Neural cell (in vitro differentiated cells): ENCODE results near the gene ATP5ME. TPM values are rescaled to one million over a fixed set of nuclear protein-coding genes. Genes with fewer than 3 reads are reported as not detected.

ENCODE experiments used
- H2AFZ ChIP-seq: fragments of 200-600, 300-800 bp; sonication (generic), shearing (Covaris generic); 2 replicates; pipeline ENCODE4 v1.6.0; 2014; ENCODE audit warnings: low read depth, mild to moderate bottlenecking, antibody characterized with exemption, low read length, moderate library complexity
- H3F3A ChIP-seq: fragments of 200-600 bp; shearing (Covaris generic); 2 replicates; pipeline ENCODE4 v1.6.1; 2016; ENCODE audit warnings: mild to moderate bottlenecking, moderate library complexity, mixed read lengths, antibody characterized with exemption, low read length; ENCODE audit not compliant: insufficient read depth, poor library complexity, severe bottlenecking
- H3K27ac ChIP-seq: fragments of 200-600, 300-800 bp; sonication (generic), shearing (Covaris generic); 2 replicates; pipeline ENCODE4 v1.5.1; 2014; ENCODE audit warnings: mild to moderate bottlenecking, low read length, moderate library complexity
- H3K27me3 ChIP-seq: fragments of 300-800, 200-600 bp; sonication (generic), shearing (Covaris generic); 2 replicates; pipeline ENCODE4 v1.6.0; 2014; ENCODE audit warnings: mild to moderate bottlenecking, low read depth, low read length, moderate library complexity; ENCODE audit not compliant: insufficient read depth
- H3K36me3 ChIP-seq: fragments of 300-800, 200-600 bp; sonication (generic), shearing (Covaris generic); 2 replicates; pipeline ENCODE4 v1.5.1; 2014; ENCODE audit warnings: mild to moderate bottlenecking, antibody characterized with exemption, low read length, moderate library complexity; ENCODE audit not compliant: insufficient read depth
- H3K4me2 ChIP-seq: fragments of 300-800, 200-600 bp; sonication (generic), shearing (Covaris generic); 2 replicates; pipeline ENCODE4 v1.6.0; 2014; ENCODE audit warnings: mild to moderate bottlenecking, low read length
- H3K4me3 ChIP-seq: fragments of 300-800, 200-600 bp; sonication (generic), shearing (Covaris generic); 2 replicates; pipeline ENCODE4 v1.5.1; 2014; ENCODE audit warnings: mild to moderate bottlenecking, low read length, moderate library complexity
- H3K79me2 ChIP-seq: fragments of 200-600 bp; shearing (Covaris generic); replicated peaks from 2 replicates; pipeline ENCODE4 v1.6.0; 2014; ENCODE audit warnings: mild to moderate bottlenecking, low read length, moderate library complexity; ENCODE audit not compliant: insufficient read depth
- H3K9ac ChIP-seq: fragments of 300-800, 200-600 bp; sonication (generic), shearing (Covaris generic); 2 replicates; pipeline ENCODE4 v1.6.1; 2016; ENCODE audit warnings: mild to moderate bottlenecking, low read length, mixed read lengths
- H3K9me2 ChIP-seq: fragments of 200-600 bp; shearing (Covaris generic); 2 replicates; pipeline ENCODE4 v1.6.1; 2016; ENCODE audit warnings: mild to moderate bottlenecking, low read length, mixed read lengths; ENCODE audit not compliant: insufficient read depth
- H3K9me3 ChIP-seq: fragments of 200-600, 300-800 bp; sonication (generic), shearing (Covaris generic); 2 replicates; pipeline ENCODE4 v1.6.1; 2016; ENCODE audit warnings: mild to moderate bottlenecking, mixed run types, low read length, moderate library complexity, mixed read lengths
- H4K20me1 ChIP-seq: fragments of 200-600 bp; shearing (Covaris generic); 2 replicates; pipeline ENCODE4 v1.6.1; 2016; ENCODE audit warnings: mild to moderate bottlenecking, mixed run types; ENCODE audit not compliant: insufficient read depth
- EZH2 ChIP-seq: fragments of 200-600, 300-800 bp; shearing (Covaris generic), sonication (generic); IDR thresholded peaks from 2 replicates; pipeline ENCODE4 v1.6.1; 2014; ENCODE audit warnings: antibody characterized with exemption, low read length, borderline replicate concordance, mild to moderate bottlenecking; ENCODE audit not compliant: insufficient read depth, poor library complexity, severe bottlenecking
- POLR2AphosphoS5 ChIP-seq: IDR thresholded peaks from 2 replicates; pipeline ENCODE4 v1.6.1; 2012
- RAD21 ChIP-seq: fragments of 450-650 bp; conservative IDR thresholded peaks from 2 replicates; pipeline ENCODE4 v1.6.1; 2014; ENCODE audit warnings: antibody characterized with exemption, mild to moderate bottlenecking, moderate library complexity
- SMC3 ChIP-seq: fragments of 450-650 bp; conservative IDR thresholded peaks from 2 replicates; pipeline ENCODE4 v1.6.1; 2014; ENCODE audit warnings: antibody characterized with exemption, mild to moderate bottlenecking, moderate library complexity; ENCODE audit not compliant: poor library complexity
- polyA plus RNA-seq: library from polyadenylated mRNA; depleted of rRNA; stranded (reverse); fragments of >200 nt; gene quantifications from 2 replicates; pipeline ENCODE4 v1.2.3, GENCODE V29; 2014
- TF ChIP-seq, protein P1 (sequence below): fragments of 450-650 bp; IDR thresholded peaks from 2 replicates; pipeline ENCODE4 v1.5.1; 2014; ENCODE audit warnings: antibody characterized with exemption, mild to moderate bottlenecking, moderate library complexity; ENCODE audit not compliant: poor library complexity, severe bottlenecking
- TF ChIP-seq, protein P2 (sequence below): IDR thresholded peaks from 2 replicates; pipeline ENCODE4 v1.6.1; 2012; ENCODE audit warnings: borderline replicate concordance

ATP5ME gene
- polyA plus RNA-seq, 1 donor from 2014 or later = 156 TPM

DNA sequence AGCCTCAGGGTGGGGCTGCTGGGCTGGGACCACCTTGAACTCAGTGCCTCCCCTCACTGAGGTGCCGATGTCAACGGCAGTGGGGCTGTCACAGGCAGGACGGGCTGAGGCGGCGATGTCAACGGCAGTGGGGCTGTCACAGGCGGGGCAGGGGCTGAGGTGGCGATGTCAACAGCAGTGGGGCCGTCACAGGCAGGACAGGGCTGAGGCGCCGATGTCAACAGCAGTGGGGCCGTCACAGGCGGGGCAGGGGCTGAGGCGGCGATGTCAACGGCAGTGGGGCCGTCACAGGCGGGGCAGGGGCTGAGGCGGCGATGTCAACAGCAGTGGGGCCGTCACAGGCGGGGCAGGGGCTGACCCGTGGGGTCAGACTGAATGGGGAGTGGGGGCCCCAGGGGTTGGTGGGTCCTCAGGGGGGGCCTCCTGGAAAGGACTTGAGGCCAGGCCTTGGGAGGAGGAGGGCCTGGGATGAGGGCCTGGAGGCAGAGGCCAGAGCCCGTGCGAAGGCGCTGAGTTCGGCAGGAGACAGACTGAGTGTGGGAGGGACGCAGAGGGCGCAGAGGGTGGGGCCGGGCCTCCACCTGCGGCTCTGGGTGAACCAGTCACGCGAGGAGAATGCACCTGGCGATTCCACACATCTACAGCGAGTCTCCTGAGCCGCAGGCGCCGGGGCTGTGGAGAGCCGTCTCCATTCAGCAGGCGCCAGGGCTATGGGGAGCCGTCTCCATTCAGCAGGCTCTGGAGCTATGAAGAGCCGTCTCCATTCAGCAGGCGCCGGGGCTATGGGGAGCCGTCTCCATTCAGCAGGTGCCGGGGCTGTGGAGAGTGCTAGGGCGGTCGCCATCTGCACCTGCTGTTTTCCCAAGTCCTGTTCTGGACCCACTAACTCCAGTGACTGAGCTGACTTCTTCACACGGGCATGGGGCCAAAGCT lies 22.9 kb downstream of the ATP5ME start:
- no peak overlapping the region for H3K4me3 ChIP-seq
- no peaks in the 10 kb centered on the region for H3K36me3 ChIP-seq
- TF ChIP-seq POLR2AphosphoS5 (no peak), RAD21 (no peak), EZH2 (no peak), SMC3 (no peak)
- TF ChIP-seq, protein P1, sequence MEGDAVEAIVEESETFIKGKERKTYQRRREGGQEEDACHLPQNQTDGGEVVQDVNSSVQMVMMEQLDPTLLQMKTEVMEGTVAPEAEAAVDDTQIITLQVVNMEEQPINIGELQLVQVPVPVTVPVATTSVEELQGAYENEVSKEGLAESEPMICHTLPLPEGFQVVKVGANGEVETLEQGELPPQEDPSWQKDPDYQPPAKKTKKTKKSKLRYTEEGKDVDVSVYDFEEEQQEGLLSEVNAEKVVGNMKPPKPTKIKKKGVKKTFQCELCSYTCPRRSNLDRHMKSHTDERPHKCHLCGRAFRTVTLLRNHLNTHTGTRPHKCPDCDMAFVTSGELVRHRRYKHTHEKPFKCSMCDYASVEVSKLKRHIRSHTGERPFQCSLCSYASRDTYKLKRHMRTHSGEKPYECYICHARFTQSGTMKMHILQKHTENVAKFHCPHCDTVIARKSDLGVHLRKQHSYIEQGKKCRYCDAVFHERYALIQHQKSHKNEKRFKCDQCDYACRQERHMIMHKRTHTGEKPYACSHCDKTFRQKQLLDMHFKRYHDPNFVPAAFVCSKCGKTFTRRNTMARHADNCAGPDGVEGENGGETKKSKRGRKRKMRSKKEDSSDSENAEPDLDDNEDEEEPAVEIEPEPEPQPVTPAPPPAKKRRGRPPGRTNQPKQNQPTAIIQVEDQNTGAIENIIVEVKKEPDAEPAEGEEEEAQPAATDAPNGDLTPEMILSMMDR = no peak
- TF ChIP-seq, protein P2, sequence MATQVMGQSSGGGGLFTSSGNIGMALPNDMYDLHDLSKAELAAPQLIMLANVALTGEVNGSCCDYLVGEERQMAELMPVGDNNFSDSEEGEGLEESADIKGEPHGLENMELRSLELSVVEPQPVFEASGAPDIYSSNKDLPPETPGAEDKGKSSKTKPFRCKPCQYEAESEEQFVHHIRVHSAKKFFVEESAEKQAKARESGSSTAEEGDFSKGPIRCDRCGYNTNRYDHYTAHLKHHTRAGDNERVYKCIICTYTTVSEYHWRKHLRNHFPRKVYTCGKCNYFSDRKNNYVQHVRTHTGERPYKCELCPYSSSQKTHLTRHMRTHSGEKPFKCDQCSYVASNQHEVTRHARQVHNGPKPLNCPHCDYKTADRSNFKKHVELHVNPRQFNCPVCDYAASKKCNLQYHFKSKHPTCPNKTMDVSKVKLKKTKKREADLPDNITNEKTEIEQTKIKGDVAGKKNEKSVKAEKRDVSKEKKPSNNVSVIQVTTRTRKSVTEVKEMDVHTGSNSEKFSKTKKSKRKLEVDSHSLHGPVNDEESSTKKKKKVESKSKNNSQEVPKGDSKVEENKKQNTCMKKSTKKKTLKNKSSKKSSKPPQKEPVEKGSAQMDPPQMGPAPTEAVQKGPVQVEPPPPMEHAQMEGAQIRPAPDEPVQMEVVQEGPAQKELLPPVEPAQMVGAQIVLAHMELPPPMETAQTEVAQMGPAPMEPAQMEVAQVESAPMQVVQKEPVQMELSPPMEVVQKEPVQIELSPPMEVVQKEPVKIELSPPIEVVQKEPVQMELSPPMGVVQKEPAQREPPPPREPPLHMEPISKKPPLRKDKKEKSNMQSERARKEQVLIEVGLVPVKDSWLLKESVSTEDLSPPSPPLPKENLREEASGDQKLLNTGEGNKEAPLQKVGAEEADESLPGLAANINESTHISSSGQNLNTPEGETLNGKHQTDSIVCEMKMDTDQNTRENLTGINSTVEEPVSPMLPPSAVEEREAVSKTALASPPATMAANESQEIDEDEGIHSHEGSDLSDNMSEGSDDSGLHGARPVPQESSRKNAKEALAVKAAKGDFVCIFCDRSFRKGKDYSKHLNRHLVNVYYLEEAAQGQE = no peak
- H4K20me1 ChIP-seq = no peaks in the 10 kb centered on the region
- no peak overlapping the region for H2AFZ ChIP-seq
- H3K4me2 ChIP-seq = no peak overlapping the region
- H3K9me2 ChIP-seq = no peaks in the 10 kb centered on the region
- no peak overlapping the region for H3K27ac ChIP-seq
- H3K9ac ChIP-seq = no peak overlapping the region
- H3K9me3 ChIP-seq = no peaks in the 10 kb centered on the region
- H3F3A ChIP-seq = no peaks in the 10 kb centered on the region
- no peaks in the 10 kb centered on the region for H3K79me2 ChIP-seq
- H3K27me3 ChIP-seq = no peaks in the 10 kb centered on the region

DNA sequence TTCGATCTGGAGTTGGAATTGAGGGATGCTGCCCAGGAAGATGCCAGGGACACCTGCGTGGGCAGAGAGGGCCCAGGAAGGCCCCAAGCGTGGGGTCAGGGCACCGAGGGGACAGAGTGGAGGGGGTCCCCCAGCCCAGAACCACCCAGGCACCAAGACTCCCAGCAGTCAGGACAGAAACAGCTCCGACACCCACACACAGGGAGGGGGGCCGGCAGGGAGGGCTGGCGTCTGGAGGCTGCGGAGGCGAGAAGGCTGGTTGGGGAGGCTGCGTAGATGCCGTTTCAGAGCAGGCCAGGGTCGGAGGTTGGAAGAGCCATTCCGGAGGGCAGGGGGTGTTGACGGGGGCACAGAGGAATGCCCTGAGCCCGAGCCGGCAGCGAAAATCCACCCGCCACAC lies 23.6 kb downstream of the ATP5ME start:
- Histone ChIP-seq H3K36me3 (no peaks in the 10 kb centered on the region), H3K4me3 (no peak overlapping the region), H3K4me2 (no peak overlapping the region), H3F3A (no peaks in the 10 kb centered on the region), H3K9ac (no peak overlapping the region), H4K20me1 (no peaks in the 10 kb centered on the region), H3K79me2 (no peaks in the 10 kb centered on the region), H3K27ac (no peak overlapping the region), H3K27me3 (no peaks in the 10 kb centered on the region), H3K9me3 (no peaks in the 10 kb centered on the region), H2AFZ (no peak overlapping the region), H3K9me2 (no peaks in the 10 kb centered on the region)
- TF ChIP-seq, protein P2 = no peak
